ENCODE results near the gene SPATA13.

GRCh38 chr13:24134231-24134630 lies 26.3 kb upstream of the SPATA13 start:
- TF ChIP-seq CTCF (conservative IDR thresholded peaks at IDR 0.05 in 1 of 2, IDR thresholded peaks at IDR 0.05 in 1 of 2; ENCODE audit: low read depth in 1 of 2, low read length in 2 of 2) (no peak), EZH2 (IDR thresholded peaks at IDR 0.05; ENCODE audit: low read length, missing control alignments) (no peak)

All from fibroblast of lung (primary cell).